ENCODE measurements around the gene AIRE.
A peak's percentile ranks its signal among the peaks of the same experiment; 100 is the strongest.

Gene AIRE

GRCh38 chr21:44294391-44295162, 8.9 kb downstream of the AIRE start:
- Histone ChIP-seq H3K4me2 (peak overlapping the region; percentile 77 to 95 (median 89)), H3K27me3 (no peaks in the 10 kb centered on the region), H3K27ac (peak overlapping the region in 7 of 11 experiments; percentile 12 to 63 (median 53); a peak in 12 of 22 replicates), H4K20me1 (peaks cover 0 to 16% (median 0%) of the 10 kb centered on the region in 11 experiments; a peak in 1 of 22 replicates), H3K36me3 (no peaks in the 10 kb centered on the region), H3K9ac (peak overlapping the region; percentile 5 to 65 (median 46); a peak in 16 of 22 replicates), H3K4me1 (peaks cover 48 to 63% (median 53%) of the 10 kb centered on the region in 10 experiments), H3K4me3 (peak overlapping the region in 2 of 10 experiments; percentile 10 to 15; a peak in 4 of 20 replicates), H3K9me3 (replicated peaks in 1 of 11) (no peaks in the 10 kb centered on the region)
- no peak for TF ChIP-seq Cebpa-rat (IDR thresholded peaks at IDR 0.05)

- Histone ChIP-seq H3K4me3 (peak overlapping the region in 2 of 10 experiments; percentile 10 to 15; a peak in 4 of 20 replicates), H3K9me3 (replicated peaks in 1 of 11) (no peaks in the 10 kb centered on the region), H3K9ac (peak overlapping the region in 10 of 11 experiments; percentile 5 to 65 (median 48); a peak in 16 of 22 replicates), H3K4me1 (peaks cover 48 to 64% (median 53%) of the 10 kb centered on the region in 10 experiments), H3K36me3 (no peaks in the 10 kb centered on the region), H3K27ac (peak overlapping the region in 8 of 11 experiments; percentile 7 to 63 (median 48); a peak in 12 of 22 replicates), H3K27me3 (no peaks in the 10 kb centered on the region), H3K4me2 (peak overlapping the region; percentile 77 to 95 (median 89)), H4K20me1 (peaks cover 0 to 10% (median 0%) of the 10 kb centered on the region in 11 experiments; a peak in 1 of 22 replicates)
- TF ChIP-seq Cebpa-rat (IDR thresholded peaks at IDR 0.05): no peak
These were observed 9.5 kb downstream of the AIRE start for GRCh38 chr21:44295163-44295573.

GRCh38 chr21:44295646-44296045, 10.0 kb downstream of the AIRE start:
- no peaks in the 10 kb centered on the region for H3K9me3 ChIP-seq (replicated peaks in 1 of 11)
- peaks cover 1 to 8% (median 2%) of the 10 kb centered on the region in 11 experiments; a peak in 18 of 22 replicates for H4K20me1 ChIP-seq
- H3K4me3 ChIP-seq: no peak overlapping the region; a peak in 1 of 20 replicates
- TF ChIP-seq Cebpa-rat (IDR thresholded peaks at IDR 0.05): no peak
- peak overlapping the region in 9 of 11 experiments; percentile 16 to 65 (median 50); a peak in 15 of 22 replicates for H3K9ac ChIP-seq
- H3K36me3 ChIP-seq: no peaks in the 10 kb centered on the region
- H3K4me1 ChIP-seq: peaks cover 48 to 65% (median 53%) of the 10 kb centered on the region in 10 experiments
- no peaks in the 10 kb centered on the region for H3K27me3 ChIP-seq
- H3K4me2 ChIP-seq: peak overlapping the region; percentile 77 to 95 (median 89)
- peak overlapping the region in 9 of 11 experiments; percentile 25 to 63 (median 44); a peak in 15 of 22 replicates for H3K27ac ChIP-seq

- Histone ChIP-seq H4K20me1 (peaks cover 6 to 8% (median 7%) of the 10 kb centered on the region in 11 experiments), H3K4me1 (peaks cover 49 to 70% (median 58%) of the 10 kb centered on the region in 10 experiments), H3K9me3 (replicated peaks in 1 of 11) (no peaks in the 10 kb centered on the region), H3K27ac (peak overlapping the region in 9 of 11 experiments; percentile 25 to 63 (median 44); a peak in 15 of 22 replicates), H3K9ac (peak overlapping the region in 10 of 11 experiments; percentile 16 to 65 (median 48); a peak in 15 of 22 replicates), H3K4me3 (no peak overlapping the region; a peak in 1 of 20 replicates), H3K36me3 (no peaks in the 10 kb centered on the region), H3K4me2 (peak overlapping the region; percentile 77 to 95 (median 89)), H3K27me3 (no peaks in the 10 kb centered on the region)
- no peak for TF ChIP-seq Cebpa-rat (IDR thresholded peaks at IDR 0.05)
These were observed 10.4 kb downstream of the AIRE start for GRCh38 chr21:44296103-44296519.

GRCh38 chr21:44296916-44297315, 11.2 kb downstream of the AIRE start:
- no peak for TF ChIP-seq Cebpa-rat (IDR thresholded peaks at IDR 0.05)
- peaks cover 14 to 16% (median 15%) of the 10 kb centered on the region in 11 experiments for H4K20me1 ChIP-seq
- peaks cover 57 to 77% (median 66%) of the 10 kb centered on the region in 10 experiments for H3K4me1 ChIP-seq
- H3K4me3 ChIP-seq: no peak overlapping the region
- H3K27me3 ChIP-seq: no peaks in the 10 kb centered on the region
- peak overlapping the region in 3 of 11 experiments; percentile 18 to 47 (median 40); a peak in 4 of 22 replicates for H3K27ac ChIP-seq
- no peaks in the 10 kb centered on the region for H3K9me3 ChIP-seq (replicated peaks in 1 of 11)
- no peaks in the 10 kb centered on the region for H3K36me3 ChIP-seq
- H3K9ac ChIP-seq: peak overlapping the region in 5 of 11 experiments; percentile 38 to 57 (median 47); a peak in 4 of 22 replicates
- peak overlapping the region; percentile 55 to 100 (median 92) for H3K4me2 ChIP-seq

GRCh38 chr21:44297525-44298290, 12.0 kb downstream of the AIRE start:
- peak overlapping the region; percentile 38 to 59 (median 53); a peak in 16 of 22 replicates for H3K9ac ChIP-seq
- H3K27ac ChIP-seq: peak overlapping the region; percentile 41 to 95 (median 61); a peak in 20 of 22 replicates
- no peaks in the 10 kb centered on the region for H3K27me3 ChIP-seq
- H3K4me2 ChIP-seq: peak overlapping the region; percentile 75 to 100 (median 92)
- no peaks in the 10 kb centered on the region for H3K36me3 ChIP-seq
- peak in 9 of 11 experiments; percentile 42 to 87 (median 59); a peak in 12 of 22 replicates for TF ChIP-seq Cebpa-rat (IDR thresholded peaks at IDR 0.05)
- peak overlapping the region in 1 of 10 experiments; percentile 26; a peak in 2 of 20 replicates for H3K4me3 ChIP-seq
- peaks cover 22 to 24% (median 23%) of the 10 kb centered on the region in 11 experiments for H4K20me1 ChIP-seq
- H3K4me1 ChIP-seq: peaks cover 65 to 79% (median 74%) of the 10 kb centered on the region in 10 experiments
- H3K9me3 ChIP-seq (replicated peaks in 1 of 11): no peaks in the 10 kb centered on the region

- H4K20me1 ChIP-seq: peaks cover 28 to 30% (median 29%) of the 10 kb centered on the region in 11 experiments
- H3K4me1 ChIP-seq: peaks cover 71 to 85% (median 80%) of the 10 kb centered on the region in 10 experiments
- H3K27ac ChIP-seq: peak overlapping the region; percentile 41 to 95 (median 61); a peak in 20 of 22 replicates
- peak overlapping the region; percentile 75 to 100 (median 92) for H3K4me2 ChIP-seq
- TF ChIP-seq Cebpa-rat (IDR thresholded peaks at IDR 0.05): no peak
- H3K27me3 ChIP-seq: no peaks in the 10 kb centered on the region
- H3K9ac ChIP-seq: peak overlapping the region in 8 of 11 experiments; percentile 20 to 59 (median 44); a peak in 9 of 22 replicates
- no peaks in the 10 kb centered on the region for H3K36me3 ChIP-seq
- H3K9me3 ChIP-seq (replicated peaks in 1 of 11): no peaks in the 10 kb centered on the region
- H3K4me3 ChIP-seq: no peak overlapping the region
These were observed 12.6 kb downstream of the AIRE start for GRCh38 chr21:44298301-44298700.

- peaks cover 79 to 88% (median 87%) of the 10 kb centered on the region in 10 experiments for H3K4me1 ChIP-seq
- H3K9ac ChIP-seq: peak overlapping the region; percentile 87 to 97 (median 91)
- peak in 1 of 11 experiments; percentile 62; a peak in 1 of 22 replicates for TF ChIP-seq Cebpa-rat (IDR thresholded peaks at IDR 0.05)
- H3K4me2 ChIP-seq: peak overlapping the region; percentile 89 to 100 (median 98)
- H3K4me3 ChIP-seq: peak overlapping the region; percentile 70 to 88 (median 81)
- H3K9me3 ChIP-seq (replicated peaks in 1 of 11): no peaks in the 10 kb centered on the region
- H3K27me3 ChIP-seq: no peaks in the 10 kb centered on the region
- H4K20me1 ChIP-seq: peaks cover 36 to 38% (median 36%) of the 10 kb centered on the region in 11 experiments
- peak overlapping the region; percentile 64 to 97 (median 91) for H3K27ac ChIP-seq
- H3K36me3 ChIP-seq: peaks cover 0 to 5% (median 0%) of the 10 kb centered on the region in 11 experiments; a peak in 1 of 22 replicates
These were observed 13.4 kb downstream of the AIRE start for GRCh38 chr21:44299085-44299457.

Measured in BLaER1 treated with 17β-estradiol and CSF1 and Interleukin-3, amounts not matched to agents 10 nM and 100 nM (cell line).